ENCODE results near the gene PSMD14.

The PSMD14 gene

DNA sequence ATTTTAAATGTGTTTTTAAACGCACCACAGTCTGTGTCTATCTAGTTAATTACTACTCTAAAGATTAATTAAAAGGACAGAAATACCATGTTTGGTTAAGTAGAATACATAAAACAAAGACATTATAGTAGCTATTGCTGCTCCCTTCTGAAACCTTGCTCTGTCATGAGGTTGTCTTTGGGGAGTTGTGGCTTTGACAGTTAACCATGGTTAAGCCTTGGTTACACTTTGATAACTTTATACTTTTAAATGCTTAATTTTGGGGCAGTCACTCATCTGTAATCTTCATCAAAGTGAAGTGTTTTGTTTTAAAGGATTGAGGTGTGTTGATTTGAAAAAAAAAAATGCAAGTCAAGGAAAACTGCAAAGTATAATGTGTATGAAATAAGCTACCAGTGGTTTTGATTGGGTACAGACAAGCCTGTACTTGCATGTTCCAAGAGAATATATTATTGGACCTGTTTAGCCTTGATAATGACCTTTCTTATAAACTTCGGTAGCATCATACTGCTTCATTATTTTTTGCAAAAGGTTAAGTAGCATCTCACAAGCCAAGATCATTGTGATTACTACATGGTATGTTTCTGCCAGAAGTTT, 78.1 kb downstream of the PSMD14 start:
- DNase-seq: no peak

DNA sequence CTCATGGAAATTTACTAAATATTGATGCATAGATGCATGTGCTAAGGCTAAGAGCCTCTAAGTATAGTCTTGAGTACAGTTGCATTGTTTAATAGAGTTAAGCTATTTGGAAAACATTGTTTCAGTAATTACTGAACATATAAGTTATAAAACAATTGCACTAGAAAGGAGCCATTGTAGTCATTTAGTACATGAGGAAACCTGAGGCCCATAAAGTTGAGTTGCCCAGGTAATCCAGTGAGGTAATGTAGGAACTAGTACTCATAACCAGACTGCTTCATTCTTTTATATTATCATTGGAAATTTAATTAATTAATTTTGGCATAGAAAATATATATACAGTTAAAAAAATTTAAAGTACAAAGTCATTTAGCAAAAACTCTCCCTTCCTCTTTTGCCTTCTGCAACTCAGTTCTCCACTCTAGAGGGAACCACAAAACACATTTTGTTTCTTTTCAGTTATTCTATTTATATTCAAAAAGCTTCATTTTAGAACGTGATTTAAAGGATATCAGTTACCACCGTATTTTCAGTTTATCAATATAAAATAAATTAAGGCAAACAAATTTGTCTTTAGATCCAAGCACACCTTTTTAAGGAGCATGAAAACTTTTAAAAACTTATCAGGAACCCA, 80.0 kb downstream of the PSMD14 start:
- DNase-seq: no peak

DNA sequence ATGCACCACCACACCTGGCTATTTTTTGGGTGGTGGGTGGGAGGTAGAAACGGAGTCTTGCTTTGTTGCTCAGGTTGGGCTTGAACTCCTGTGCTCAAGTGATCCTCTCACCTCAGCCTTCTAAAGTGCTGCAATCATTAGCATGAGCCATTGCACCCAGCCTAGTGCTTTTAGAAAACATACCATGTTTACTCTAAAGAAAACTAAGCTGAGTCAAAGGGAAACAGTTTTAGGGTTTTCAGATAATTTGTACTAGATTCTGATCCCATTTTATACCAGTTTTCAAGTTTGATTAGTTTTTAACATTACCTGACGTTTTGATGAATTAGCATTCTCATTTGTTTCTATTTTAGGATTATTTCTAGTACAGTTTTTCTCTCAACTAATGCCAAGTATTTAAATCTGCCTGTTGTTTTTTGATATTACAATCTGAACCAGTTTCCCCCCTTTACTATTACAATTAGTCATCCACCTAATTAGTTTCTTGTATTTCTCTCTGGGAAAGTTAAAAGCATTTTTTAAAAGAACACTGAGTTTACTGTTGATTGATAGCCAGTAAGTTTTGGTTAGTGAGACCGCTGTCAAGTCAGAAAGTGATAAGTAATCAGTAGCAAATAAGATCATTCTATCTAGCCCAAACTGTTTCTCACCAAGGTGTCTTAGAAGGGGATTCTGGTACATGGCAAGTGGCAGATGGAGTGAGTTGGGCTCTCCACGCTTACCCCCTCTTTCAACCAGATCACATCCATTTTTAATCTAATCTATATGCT, 83.7 kb downstream of the PSMD14 start:
- no peak for DNase-seq

DNA sequence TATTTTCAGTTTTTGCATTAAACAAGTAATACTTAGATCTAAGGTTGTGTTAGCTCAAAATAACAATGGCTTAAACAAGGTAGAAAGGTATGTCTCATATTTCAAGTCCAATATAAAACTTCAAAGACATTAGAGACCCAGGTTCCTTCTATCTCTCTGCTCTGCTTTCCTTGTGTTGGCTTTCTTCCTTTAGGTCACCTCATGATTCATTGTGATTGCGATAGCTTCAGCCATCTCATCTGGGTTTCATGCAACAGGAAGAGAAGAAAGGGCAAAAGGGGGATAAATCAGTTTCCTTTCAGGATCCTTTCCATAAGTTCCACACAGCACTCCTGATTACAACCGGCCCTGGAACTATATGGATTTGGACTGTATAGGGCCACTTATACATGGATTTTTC, 91.9 kb downstream of the PSMD14 start:
- DNase-seq: no peak

DNA sequence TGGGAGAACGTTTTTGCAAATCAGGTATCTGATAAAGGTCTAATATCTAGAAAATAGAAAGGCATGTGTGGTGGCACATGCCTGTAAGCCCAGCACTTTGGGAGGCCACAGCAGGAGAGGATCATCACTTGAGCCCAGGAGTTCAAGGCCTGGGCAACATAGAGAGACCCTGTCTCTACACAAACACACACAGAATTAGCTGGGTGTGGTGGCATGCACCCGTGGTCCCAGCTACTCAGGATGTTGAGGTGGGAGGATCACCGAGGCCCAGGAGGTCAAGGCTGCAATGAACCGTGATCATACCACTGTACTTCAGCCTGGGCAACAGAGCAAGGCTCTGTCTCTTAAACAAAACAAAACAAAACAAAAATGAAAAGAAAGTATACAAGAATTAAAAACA, 94.1 kb downstream of the PSMD14 start:
- no peak for DNase-seq

DNA sequence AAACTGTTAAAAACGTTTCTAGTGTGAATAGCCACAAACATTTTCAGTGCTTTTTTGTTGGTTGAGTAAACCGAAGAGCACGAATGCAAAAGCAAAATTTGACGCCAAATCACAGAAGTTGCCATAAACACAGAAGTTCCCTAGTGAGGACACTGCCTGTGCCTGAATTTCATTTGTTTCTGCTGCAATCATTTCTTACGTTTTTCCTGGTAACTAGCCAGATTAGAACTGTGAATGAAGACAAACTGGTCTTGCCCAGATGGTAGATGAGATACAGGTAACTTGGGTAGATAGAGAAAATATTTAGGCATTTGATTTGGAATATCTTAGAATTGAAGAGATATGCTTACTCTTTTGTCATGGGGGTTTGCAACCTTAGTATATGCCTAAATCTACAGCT, 98.1 kb downstream of the PSMD14 start:
- no peak for DNase-seq

DNA sequence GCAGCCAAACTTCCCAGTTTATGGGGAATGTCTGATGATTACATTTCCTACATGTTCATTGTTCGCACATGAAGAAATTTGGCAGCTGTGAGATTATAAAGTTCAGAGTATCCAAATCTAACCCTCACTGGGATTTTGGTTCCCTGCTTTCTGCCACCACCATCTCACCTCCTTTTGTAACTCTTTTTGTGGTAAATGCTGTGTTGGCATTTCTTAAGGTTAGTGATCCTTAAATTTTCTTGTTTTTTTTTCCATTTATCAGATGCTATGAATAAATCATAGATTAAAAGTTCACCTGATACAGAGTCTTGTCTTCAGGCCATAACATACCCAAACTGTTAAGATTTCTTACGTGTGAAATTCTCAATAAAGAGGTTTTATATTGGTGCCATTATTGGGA, 99.4 kb downstream of the PSMD14 start:
- no peak for DNase-seq

DNA sequence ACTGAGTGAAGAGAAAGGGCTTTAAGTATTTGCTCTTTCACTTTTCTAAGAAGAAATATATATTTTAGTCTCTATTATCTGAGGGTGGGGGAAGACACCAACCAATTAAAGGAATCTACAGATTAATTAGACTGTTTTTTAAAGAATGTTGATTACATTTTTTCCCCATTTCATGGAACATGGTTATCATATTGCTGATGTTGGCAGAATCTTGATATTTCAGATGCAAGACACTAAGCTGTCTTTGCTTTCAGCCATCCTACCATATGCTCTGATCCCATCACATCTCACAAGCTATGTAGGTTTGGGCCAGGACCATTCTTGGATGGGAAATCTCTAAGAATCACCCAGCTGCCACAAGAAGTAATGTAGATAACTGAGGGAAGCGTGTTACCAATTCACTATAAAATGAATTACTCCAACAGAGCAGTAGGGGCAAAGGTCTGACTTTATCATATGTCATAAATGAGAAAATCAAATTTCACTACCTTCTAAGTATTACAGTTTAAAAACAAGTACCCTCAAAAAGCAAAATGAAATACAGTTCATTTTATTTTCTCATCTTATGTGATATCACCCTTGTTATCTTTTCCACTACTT, 101.2 kb downstream of the PSMD14 start:
- no peak for DNase-seq

DNA sequence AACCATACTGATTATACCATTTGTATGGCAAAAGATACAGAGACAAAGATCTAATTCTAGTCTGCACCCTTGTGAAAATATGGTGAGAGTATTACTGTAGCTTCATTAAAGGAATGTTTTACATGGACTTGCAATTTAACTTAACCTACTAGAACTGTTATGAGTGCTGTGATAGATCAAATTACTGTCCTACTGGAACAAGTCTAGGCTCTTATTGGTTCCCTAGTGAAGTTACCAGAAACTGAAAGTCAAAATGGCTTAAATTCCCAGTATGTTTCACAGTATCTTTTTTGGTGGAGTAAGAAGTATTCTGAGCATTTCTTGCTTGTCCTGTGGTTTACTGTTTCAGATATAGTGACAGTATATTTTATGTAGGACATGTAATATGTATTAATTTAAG, 104.1 kb downstream of the PSMD14 start:
- DNase-seq: peak; percentile 5

DNA sequence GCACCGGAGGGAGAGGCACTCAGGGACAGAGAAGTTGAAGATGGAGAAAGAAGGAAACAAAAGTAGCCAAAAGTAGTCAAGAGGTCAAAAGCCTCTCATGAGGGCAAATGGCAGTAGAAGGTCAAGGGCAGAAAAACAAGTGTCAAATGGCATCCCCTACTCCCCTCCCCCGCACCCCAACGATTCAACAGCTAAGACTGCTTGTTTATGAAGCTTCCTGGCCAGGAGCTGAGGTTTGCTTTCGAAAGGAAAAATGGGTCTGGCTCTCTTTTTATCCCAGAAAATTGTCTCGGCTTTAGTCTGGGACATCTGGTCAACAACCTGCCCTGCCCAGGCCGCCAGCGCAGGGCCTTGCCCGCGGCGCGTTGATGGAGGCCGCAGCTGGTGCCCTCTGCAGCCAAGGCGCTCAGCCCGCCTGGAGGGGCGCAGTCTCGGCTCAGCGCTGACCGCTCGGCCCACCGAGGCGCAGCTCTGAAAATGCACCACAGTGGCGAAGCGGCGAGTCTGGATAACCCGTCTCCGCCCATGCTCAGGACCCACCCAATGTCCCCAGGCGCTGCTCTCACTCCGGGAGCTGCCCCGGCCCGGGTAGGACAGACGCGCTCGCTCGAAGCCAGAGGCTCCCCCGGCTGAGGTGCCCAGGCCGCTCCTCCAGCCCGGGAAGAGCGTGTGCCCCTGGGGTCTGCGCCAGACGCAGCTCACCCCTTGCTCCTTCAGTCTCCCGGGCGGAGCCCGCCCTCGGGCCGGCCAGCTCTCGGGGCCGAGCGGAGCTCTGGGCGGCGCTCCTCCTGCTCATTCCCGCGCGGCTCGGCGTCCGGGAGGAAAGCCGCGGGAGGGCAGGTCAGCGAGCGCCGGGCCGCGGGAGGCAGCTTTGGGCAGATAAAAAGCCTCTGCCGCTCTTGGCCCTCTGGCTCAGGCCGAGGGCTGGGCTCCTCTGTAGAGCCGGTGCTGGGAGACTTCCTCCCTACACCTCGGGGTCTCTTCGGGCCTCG, 106.1 kb downstream of the PSMD14 start:
- peak; percentile 11 for DNase-seq

DNA sequence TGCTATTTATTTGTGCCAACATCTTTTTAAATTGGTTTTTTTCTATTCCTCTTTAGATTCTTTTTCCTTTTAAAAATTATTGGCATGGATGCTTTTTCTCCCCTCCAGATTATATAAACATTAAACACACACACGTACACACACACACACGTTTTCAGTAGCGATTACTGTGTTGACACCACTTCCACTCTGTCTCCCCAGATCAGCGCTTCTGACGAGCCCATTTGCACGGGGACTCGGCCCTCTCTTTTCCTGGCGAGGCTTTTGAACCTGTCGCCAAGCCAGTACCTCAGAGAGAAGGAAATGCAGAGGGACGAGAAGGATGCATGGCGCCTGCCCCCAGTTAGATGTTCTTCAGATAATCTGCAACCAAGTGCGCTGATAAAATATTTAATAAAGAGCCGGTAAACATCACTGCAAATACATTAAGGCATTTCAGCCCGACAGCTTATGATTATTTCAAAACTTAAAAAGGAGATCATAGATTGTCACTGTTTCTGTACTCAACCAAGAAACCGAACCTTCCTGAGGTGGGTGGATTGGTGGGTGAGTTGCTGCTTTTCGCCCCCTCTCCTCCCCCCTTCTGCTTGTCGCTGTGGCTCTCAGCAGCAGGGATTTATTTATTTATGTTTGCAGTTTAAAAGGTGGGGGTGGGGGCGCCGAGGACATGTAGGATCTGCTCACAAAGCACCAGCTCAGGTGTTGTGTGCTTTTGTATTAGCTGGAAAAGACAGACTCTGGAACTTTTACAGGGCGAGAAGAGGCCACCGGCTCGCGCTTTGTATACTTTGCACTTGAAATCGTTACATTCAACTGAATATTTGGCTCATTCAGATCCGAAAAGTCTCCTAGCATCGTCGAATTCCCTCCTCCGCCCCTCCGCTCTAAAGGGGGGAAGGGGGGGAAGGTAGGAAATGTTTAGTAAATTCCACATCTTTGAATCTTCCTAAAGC, 107.1 kb downstream of the PSMD14 start:
- peak; percentile 22 for DNase-seq

DNA sequence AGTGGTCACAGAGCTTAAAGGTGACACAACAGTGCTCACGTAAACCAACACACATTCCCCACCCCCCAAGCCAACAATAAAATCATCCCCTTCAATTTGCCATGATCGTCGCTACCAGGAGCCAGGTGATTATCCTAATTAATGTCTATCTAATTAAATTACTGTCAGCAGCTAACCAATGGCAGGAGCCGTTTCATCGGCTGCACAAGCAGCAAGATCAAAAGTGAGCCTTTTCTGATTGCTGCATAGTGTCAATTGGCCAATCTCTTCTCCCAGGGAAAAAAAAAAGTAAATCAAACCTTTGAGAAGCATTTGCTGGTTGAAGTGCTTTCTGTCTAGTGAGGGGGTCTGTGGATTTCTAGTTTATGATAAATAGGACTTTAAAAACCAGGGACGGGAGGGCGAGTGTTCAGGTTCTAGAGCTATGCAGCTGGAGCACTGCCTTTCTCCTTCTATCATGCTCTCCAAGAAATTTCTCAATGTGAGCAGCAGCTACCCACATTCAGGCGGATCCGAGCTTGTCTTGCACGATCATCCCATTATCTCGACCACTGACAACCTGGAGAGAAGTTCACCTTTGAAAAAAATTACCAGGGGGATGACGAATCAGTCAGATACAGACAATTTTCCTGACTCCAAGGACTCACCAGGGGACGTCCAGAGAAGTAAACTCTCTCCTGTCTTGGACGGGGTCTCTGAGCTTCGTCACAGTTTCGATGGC, 107.9 kb downstream of the PSMD14 start, which contains the start of gene TBR1:
TSS of gene TBR1 (plus strand) at position 311 of the 721 bp plus-strand sequence. CDS start at position 425, 114 bp downstream.
- peak; percentile 30 for DNase-seq

DNA sequence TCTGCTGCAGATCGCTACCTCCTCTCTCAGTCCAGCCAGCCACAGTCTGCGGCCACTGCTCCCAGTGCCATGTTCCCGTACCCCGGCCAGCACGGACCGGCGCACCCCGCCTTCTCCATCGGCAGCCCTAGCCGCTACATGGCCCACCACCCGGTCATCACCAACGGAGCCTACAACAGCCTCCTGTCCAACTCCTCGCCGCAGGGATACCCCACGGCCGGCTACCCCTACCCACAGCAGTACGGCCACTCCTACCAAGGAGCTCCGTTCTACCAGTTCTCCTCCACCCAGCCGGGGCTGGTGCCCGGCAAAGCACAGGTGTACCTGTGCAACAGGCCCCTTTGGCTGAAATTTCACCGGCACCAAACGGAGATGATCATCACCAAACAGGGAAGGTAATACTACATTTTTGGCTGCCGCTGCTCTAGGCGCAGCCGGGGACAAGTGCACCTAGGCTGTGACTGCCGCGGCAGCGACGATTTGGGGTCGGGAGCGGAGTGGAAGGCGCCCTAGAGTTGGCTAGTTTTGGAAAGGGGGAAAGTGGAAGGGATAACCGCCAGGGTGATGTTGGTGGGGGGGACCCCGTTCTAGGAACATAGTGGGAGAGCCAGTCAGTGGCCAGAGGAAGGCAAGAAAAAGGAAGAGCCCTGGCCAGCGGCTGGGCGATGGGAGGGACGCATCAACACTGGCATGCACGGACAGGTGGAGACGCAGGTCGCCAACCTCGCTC, 108.6 kb downstream of the PSMD14 start:
- DNase-seq: no peak

DNA sequence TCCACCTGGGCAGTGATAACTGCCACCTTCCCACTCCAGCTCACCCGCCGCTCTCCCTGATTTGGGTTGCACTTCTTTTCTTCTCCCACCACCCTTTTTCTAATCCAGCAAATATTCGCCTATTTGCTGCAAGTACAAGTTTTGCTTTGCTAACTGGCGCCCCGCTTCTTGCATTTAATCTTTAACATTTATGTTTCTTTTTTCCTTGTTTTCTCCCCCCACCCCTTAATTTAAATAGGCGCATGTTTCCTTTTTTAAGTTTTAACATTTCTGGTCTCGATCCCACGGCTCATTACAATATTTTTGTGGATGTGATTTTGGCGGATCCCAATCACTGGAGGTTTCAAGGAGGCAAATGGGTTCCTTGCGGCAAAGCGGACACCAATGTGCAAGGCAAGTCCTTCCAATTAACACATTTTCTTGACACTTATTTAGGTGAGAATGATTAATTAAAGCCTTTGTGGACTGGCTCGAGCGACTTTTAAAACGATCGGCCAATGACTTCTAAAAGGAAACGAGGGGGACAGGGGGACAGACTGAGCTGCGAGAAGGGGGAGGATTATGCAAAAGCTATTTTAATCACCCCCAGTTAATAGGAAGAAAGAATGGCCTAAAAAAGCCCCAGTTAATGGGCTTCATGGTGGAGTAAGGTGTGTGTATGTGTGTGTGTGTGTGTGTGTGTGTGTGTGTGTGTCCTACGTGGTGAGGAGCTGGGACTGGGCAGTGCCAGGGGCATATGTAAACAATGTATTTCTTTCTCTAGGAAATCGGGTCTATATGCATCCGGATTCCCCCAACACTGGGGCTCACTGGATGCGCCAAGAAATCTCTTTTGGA, 109.4 kb downstream of the PSMD14 start:
- DNase-seq: no peak

DNA sequence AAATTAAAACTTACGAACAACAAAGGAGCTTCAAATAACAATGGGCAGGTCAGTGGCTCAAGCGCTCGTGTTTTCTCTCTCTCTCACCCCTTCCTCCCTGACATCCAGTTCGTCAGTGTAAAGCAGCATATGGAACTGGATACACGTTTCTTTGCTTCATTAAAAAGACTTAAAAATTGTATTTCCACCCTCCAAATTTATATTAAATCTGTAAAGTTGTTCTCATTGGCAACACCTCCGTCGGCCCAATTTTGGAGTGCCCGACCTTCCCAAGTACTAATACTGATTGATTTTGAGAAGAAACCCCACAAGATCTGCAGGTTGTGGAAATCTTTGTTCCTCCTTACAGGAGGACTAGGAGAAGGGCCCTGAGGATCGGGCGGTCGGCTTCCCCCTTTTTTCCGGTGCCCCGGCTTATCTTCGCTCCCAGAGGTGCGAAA, 110.1 kb downstream of the PSMD14 start:
- DNase-seq: no peak

DNA sequence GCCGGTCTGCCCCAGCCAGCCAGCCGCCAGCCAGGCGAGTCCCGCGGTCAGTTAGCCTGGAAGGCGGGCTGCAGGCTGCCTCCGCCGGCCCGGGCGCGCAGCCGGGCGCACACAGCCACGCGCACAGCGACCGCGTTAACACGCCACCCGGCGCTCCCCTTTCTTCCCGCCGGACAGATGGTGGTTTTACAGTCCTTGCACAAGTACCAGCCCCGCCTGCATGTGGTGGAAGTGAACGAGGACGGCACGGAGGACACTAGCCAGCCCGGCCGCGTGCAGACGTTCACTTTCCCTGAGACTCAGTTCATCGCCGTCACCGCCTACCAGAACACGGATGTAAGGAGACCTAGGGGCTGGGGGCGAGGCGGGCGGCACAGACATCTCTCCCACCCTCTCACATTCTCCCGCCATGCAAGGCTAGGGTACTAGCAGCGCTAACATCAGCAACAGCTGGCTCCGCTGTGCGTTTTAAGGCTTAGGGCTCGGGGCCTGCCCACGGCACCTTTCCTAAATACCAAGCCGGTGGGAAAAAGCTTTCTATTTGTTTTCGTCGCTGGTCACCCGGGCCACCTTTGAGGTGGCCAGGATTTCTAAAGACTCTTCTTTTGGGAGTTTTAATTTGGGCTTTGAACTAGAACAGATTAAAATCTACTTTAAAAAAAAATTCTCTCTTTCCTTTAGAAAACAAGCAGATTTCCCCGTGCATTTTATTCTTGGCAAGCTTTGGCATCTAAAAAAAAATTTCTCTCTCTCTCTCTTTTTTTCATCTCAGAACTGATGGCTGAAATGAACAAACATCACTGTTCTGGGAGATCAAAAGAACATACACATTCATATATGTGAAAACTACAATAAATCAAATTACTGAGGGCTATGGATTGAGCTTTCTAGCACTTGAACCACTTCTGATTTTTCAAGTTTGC, 110.8 kb downstream of the PSMD14 start:
- DNase-seq: no peak

DNA sequence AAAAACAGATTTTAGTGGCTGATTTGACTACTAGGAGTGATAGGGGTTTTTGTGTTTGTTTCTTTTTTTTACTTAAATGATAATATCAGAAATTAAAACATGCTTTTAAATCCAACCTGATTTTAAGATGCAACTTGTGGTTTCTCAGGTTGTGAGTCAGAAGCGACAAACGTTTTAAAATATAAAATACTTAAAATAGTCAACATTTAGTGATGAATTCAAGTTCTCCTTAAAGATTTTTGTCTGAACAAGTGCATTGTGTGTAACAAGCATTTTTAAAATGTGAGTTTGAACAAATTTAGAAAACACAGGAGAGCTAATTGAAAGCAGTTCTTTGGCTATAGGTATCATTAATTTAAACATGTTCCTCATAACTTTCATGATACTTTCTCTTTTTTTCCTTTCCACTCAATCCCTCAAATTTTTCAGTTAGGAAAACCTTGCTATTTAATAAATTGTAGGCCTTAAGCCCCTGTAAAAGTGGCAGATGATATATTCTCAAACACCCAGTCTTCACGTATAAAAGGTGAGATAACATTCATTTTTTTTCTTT, 111.5 kb downstream of the PSMD14 start:
- no peak for DNase-seq
